Dedifferentiated amniotic fluid mesenchymal stem cell (primary cell): ENCODE data around the gene TARBP1.
"Not testable (repeated sequence)": the region's sequence is repeated elsewhere in the genome, so short reads cannot be mapped to it uniquely, and the experiment has no call there.

Experiments used
- DNase-seq: peaks from one replicate; pipeline ENCODE4 v3.0.0-alpha.2; 2016; ENCODE audit errors: extremely low spot score

The TARBP1 gene

GRCh38 chr1:234478481-234479309, at the start of gene TARBP1:
TSS of gene TARBP1 (minus strand) at chr1:234479179. CDS start at chr1:234479103, 76 bp downstream.
- DNase-seq = peak; percentile 51

- DNase-seq = no peak
Measured at GRCh38 chr1:234528074-234528865, 49.3 kb upstream of the TARBP1 start.

- DNase-seq = no peak
Measured at GRCh38 chr1:234527346-234527745, 48.4 kb upstream of the TARBP1 start.

- DNase-seq = no peak
Measured at GRCh38 chr1:234526922-234527321, 47.9 kb upstream of the TARBP1 start.

GRCh38 chr1:234525099-234525799, 46.3 kb upstream of the TARBP1 start:
- DNase-seq = no peak

GRCh38 chr1:234521836-234522235, 42.9 kb upstream of the TARBP1 start:
- no peak for DNase-seq

- DNase-seq = no peak
Measured at GRCh38 chr1:234520908-234521817, 42.2 kb upstream of the TARBP1 start.

GRCh38 chr1:234519506-234519905, 40.5 kb upstream of the TARBP1 start:
- DNase-seq = no peak

- DNase-seq = no peak
Measured at GRCh38 chr1:234518876-234519275, 39.9 kb upstream of the TARBP1 start.

- not testable (repeated sequence) for DNase-seq
Measured at GRCh38 chr1:234518086-234518485, 39.1 kb upstream of the TARBP1 start.

- DNase-seq = no peak
Measured at GRCh38 chr1:234517110-234517802, 38.3 kb upstream of the TARBP1 start.

- DNase-seq = no peak
Measured at GRCh38 chr1:234515821-234516241, 36.9 kb upstream of the TARBP1 start.

- DNase-seq = no peak
Measured at GRCh38 chr1:234515411-234515810, 36.4 kb upstream of the TARBP1 start.

- DNase-seq = no peak
Measured at GRCh38 chr1:234512451-234512861, 33.5 kb upstream of the TARBP1 start.

- DNase-seq = no peak
Measured at GRCh38 chr1:234509457-234510328, 30.7 kb upstream of the TARBP1 start.

GRCh38 chr1:234507626-234508387, 28.8 kb upstream of the TARBP1 start:
- no peak for DNase-seq

- DNase-seq = no peak
Measured at GRCh38 chr1:234507089-234507488, 28.1 kb upstream of the TARBP1 start.

- DNase-seq = peak; percentile 32
Measured at GRCh38 chr1:234505769-234506102, 26.8 kb upstream of the TARBP1 start.
